ENCODE data around the gene CREBZF. TPM values are rescaled to one million over a fixed set of nuclear protein-coding genes. Genes with fewer than 3 reads are reported as not detected.

CREBZF gene
- total RNA-seq, 1 experiment from 2014 or later: 54.6 TPM

DNA sequence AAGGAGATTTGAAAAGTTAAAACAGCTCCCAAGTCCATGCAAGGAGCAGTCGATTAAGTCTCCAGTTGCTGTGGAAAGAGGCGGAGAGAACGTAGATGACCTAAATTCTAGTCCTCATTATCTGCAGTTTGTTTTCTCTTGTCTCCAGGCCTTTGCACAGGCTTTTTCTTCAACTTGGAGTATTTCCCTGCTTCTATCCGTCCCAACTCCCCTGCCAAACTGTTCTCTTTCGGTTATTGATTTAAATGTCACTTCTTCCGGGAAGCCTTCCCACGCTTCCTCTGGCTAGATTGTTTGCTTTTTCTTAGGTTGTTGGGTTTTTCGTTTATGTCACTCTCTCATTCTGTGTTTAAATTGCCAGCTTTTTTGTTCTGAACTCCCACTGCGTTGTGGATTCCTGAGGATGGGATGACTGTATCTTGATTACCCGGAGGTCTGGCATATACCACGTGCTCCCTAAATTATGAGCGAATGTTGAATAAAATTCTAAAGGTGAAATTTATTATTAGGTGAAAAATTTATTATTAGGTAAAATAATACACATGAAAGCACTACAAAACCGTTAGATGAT, 36.1 kb downstream of the CREBZF start:
- Mint-ChIP-seq H3K36me3 (peaks cover 19% of the 10 kb centered on the region), H3K9me3 (no peaks in the 10 kb centered on the region), H3K27me3 (ENCODE audit: low read depth) (no peaks in the 10 kb centered on the region), H3K4me3 (peak overlapping the region; percentile 100), H3K27ac (peak overlapping the region; percentile 98), H3K4me1 (peaks cover 28% of the 10 kb centered on the region)
- ATAC-seq (no peak), DNase-seq (ENCODE audit: low spot score) (no peak)
- ChIA-PET CTCF (interaction anchor here (0.6 to 2.1 kb wide), 5 partner anchors 20 to 521 kb away, joined by 3 to 12 read pairs (median 5); partner anchors contain the start of gene CCDC83), POLR2A (interaction anchor here (0.6 to 2.6 kb wide), 4 partner anchors 19 to 340 kb away, joined by 3 to 14 read pairs (median 9); partner anchors contain the start of genes CREBZF and TMEM126A)
- TF ChIP-seq, protein P1, sequence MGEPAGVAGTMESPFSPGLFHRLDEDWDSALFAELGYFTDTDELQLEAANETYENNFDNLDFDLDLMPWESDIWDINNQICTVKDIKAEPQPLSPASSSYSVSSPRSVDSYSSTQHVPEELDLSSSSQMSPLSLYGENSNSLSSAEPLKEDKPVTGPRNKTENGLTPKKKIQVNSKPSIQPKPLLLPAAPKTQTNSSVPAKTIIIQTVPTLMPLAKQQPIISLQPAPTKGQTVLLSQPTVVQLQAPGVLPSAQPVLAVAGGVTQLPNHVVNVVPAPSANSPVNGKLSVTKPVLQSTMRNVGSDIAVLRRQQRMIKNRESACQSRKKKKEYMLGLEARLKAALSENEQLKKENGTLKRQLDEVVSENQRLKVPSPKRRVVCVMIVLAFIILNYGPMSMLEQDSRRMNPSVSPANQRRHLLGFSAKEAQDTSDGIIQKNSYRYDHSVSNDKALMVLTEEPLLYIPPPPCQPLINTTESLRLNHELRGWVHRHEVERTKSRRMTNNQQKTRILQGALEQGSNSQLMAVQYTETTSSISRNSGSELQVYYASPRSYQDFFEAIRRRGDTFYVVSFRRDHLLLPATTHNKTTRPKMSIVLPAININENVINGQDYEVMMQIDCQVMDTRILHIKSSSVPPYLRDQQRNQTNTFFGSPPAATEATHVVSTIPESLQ (CRISPR knock-in tag; IDR thresholded peaks at IDR 0.05): no peak
- TF ChIP-seq, protein P2, sequence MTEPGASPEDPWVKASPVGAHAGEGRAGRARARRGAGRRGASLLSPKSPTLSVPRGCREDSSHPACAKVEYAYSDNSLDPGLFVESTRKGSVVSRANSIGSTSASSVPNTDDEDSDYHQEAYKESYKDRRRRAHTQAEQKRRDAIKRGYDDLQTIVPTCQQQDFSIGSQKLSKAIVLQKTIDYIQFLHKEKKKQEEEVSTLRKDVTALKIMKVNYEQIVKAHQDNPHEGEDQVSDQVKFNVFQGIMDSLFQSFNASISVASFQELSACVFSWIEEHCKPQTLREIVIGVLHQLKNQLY (CRISPR knock-in tag; IDR thresholded peaks at IDR 0.05): no peak
- TF ChIP-seq, protein P3, sequence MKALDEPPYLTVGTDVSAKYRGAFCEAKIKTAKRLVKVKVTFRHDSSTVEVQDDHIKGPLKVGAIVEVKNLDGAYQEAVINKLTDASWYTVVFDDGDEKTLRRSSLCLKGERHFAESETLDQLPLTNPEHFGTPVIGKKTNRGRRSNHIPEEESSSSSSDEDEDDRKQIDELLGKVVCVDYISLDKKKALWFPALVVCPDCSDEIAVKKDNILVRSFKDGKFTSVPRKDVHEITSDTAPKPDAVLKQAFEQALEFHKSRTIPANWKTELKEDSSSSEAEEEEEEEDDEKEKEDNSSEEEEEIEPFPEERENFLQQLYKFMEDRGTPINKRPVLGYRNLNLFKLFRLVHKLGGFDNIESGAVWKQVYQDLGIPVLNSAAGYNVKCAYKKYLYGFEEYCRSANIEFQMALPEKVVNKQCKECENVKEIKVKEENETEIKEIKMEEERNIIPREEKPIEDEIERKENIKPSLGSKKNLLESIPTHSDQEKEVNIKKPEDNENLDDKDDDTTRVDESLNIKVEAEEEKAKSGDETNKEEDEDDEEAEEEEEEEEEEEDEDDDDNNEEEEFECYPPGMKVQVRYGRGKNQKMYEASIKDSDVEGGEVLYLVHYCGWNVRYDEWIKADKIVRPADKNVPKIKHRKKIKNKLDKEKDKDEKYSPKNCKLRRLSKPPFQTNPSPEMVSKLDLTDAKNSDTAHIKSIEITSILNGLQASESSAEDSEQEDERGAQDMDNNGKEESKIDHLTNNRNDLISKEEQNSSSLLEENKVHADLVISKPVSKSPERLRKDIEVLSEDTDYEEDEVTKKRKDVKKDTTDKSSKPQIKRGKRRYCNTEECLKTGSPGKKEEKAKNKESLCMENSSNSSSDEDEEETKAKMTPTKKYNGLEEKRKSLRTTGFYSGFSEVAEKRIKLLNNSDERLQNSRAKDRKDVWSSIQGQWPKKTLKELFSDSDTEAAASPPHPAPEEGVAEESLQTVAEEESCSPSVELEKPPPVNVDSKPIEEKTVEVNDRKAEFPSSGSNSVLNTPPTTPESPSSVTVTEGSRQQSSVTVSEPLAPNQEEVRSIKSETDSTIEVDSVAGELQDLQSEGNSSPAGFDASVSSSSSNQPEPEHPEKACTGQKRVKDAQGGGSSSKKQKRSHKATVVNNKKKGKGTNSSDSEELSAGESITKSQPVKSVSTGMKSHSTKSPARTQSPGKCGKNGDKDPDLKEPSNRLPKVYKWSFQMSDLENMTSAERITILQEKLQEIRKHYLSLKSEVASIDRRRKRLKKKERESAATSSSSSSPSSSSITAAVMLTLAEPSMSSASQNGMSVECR (CRISPR knock-in tag; IDR thresholded peaks at IDR 0.05; ENCODE audit: borderline replicate concordance): 0 out of 2 replicates have a peak, but pooled peaks have one; percentile 2
- 0 out of 2 replicates have a peak, but pooled peaks have one; percentile 9 for TF ChIP-seq NFE2L1 (CRISPR knock-in tag; IDR thresholded peaks at IDR 0.05)

DNA sequence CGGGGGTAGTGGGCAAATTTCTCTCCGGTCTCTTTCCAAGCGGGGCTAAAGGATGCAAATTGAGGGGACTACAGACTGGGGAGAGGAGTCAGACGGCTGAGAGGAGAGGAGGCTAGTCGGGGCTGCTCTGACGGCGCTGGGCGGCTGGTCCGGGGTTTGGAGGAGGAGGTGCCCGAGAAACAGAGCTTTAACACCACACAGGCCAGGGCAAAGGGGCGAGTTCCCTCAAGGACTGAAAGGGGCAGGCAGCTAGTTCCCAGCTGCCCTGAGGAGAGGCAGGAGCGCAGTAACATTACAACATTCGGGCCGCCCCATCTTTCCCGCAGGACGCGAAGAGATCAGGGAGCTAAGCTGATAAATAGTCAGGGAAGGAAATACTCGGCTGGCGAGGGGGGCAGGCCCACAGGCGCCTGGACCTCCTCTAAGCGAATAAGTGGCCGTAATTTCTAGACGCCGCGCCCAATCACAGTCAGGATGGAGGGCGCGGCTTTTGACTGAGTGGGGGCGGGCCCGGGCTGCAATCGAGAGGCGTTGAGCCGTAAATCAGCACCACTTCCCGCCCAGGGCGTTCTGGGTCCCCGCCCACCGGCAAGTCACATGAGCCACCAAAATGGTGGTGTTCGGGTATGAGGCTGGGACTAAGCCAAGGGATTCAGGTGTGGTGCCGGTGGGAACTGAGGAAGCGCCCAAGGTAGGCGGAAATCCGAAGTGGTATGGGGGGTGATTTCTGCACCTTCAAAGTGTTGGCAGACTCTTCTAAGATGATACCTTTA, 36.7 kb downstream of the CREBZF start, which contains the start of gene TMEM126B:
Gene TMEM126B, plus strand, starts transcription at position 596 of the 773 bp plus-strand sequence. Its CDS starts 15 bp downstream, at position 611.
- peak; percentile 97 for DNase-seq (ENCODE audit: low spot score)
- POLR2A ChIA-PET: interaction anchor here (0.6 to 2.6 kb wide), 4 partner anchors 19 to 340 kb away, joined by 3 to 14 read pairs (median 9); partner anchors contain the start of genes CREBZF and TMEM126A
- Mint-ChIP-seq H3K27me3 (ENCODE audit: low read depth) (no peaks in the 10 kb centered on the region), H3K36me3 (peaks cover 14% of the 10 kb centered on the region), H3K4me1 (peaks cover 28% of the 10 kb centered on the region), H3K9me3 (no peaks in the 10 kb centered on the region), H3K27ac (peak within 1 kb of the TSS; percentile 98), H3K4me3 (peak within 1 kb of the TSS; percentile 100)
- ATAC-seq: peak; percentile 99
- CTCF ChIA-PET: interaction anchor here (0.6 to 2.1 kb wide), 7 partner anchors 11 to 521 kb away, joined by 3 to 12 read pairs (median 5); partner anchors contain the start of gene CCDC83
- TF ChIP-seq, protein P4, sequence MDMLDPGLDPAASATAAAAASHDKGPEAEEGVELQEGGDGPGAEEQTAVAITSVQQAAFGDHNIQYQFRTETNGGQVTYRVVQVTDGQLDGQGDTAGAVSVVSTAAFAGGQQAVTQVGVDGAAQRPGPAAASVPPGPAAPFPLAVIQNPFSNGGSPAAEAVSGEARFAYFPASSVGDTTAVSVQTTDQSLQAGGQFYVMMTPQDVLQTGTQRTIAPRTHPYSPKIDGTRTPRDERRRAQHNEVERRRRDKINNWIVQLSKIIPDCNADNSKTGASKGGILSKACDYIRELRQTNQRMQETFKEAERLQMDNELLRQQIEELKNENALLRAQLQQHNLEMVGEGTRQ (CRISPR knock-in tag; IDR thresholded peaks at IDR 0.05): peak; percentile 97
- TF ChIP-seq, protein P5, sequence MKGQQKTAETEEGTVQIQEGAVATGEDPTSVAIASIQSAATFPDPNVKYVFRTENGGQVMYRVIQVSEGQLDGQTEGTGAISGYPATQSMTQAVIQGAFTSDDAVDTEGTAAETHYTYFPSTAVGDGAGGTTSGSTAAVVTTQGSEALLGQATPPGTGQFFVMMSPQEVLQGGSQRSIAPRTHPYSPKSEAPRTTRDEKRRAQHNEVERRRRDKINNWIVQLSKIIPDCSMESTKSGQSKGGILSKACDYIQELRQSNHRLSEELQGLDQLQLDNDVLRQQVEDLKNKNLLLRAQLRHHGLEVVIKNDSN (CRISPR knock-in tag; IDR thresholded peaks at IDR 0.05): peak; percentile 97
- TF ChIP-seq, protein P3 (CRISPR knock-in tag; IDR thresholded peaks at IDR 0.05; ENCODE audit: borderline replicate concordance): 0 out of 2 replicates have a peak, but pooled peaks have one; percentile 53
- TF ChIP-seq, protein P6, sequence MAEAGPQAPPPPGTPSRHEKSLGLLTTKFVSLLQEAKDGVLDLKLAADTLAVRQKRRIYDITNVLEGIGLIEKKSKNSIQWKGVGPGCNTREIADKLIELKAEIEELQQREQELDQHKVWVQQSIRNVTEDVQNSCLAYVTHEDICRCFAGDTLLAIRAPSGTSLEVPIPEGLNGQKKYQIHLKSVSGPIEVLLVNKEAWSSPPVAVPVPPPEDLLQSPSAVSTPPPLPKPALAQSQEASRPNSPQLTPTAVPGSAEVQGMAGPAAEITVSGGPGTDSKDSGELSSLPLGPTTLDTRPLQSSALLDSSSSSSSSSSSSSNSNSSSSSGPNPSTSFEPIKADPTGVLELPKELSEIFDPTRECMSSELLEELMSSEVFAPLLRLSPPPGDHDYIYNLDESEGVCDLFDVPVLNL (CRISPR knock-in tag; IDR thresholded peaks at IDR 0.05; ENCODE audit: borderline replicate concordance, low read depth): no peak
- TF ChIP-seq SMAD3 (CRISPR knock-in tag; IDR thresholded peaks at IDR 0.05; ENCODE audit: borderline replicate concordance) (peak; percentile 35; the same call in 1 of the 2 replicates), TEAD1 (CRISPR knock-in tag; IDR thresholded peaks at IDR 0.05) (peak; percentile 53), GABPB1 (CRISPR knock-in tag; IDR thresholded peaks at IDR 0.05) (peak; percentile 63), SOX15 (CRISPR knock-in tag; IDR thresholded peaks at IDR 0.05) (no peak), FOXK1 (CRISPR knock-in tag; IDR thresholded peaks at IDR 0.05) (peak; percentile 78; the same call in 1 of the 2 replicates), ETV6 (CRISPR knock-in tag; IDR thresholded peaks at IDR 0.05) (peak; percentile 15; the same call in 1 of the 2 replicates), ELF4 (CRISPR knock-in tag; IDR thresholded peaks at IDR 0.05; ENCODE audit: low read depth) (0 out of 2 replicates have a peak, but pooled peaks have one; percentile 24)
- TF ChIP-seq, protein P2 (CRISPR knock-in tag; IDR thresholded peaks at IDR 0.05): no peak
